ENCODE measurements around the gene SLC37A2.

- TF ChIP-seq POLR2AphosphoS5 (IDR thresholded peaks at IDR 0.05) (no peak), CTCF (IDR thresholded peaks at IDR 0.05) (no peak), POLR2A (IDR thresholded peaks at IDR 0.05) (no peak)
These were observed 65.3 kb downstream of the SLC37A2 start for GRCh38 chr11:125128450-125128849.
